ENCODE data around the gene SACS.
"Not testable (repeated sequence)": the region's sequence is repeated elsewhere in the genome, so short reads cannot be mapped to it uniquely, and the experiment has no call there.

The SACS gene

GRCh38 chr13:23450340-23451046 lies 17.0 kb upstream of the SACS start:
- Histone ChIP-seq H3K27me3 (ENCODE audit: low read depth, low read length) (no peaks in the 10 kb centered on the region), H3K27ac (ENCODE audit: low read length) (no peak overlapping the region), H3K4me3 (ENCODE audit: low read depth in 1 of 2, low read length in 2 of 2) (no peak overlapping the region), H3K36me3 (ENCODE audit: control insufficient read depth in 1 of 2, insufficient read depth in 2 of 2, low read length in 2 of 2) (no peaks in the 10 kb centered on the region), H3K4me1 (ENCODE audit: control insufficient read depth in 1 of 2, insufficient read depth in 2 of 2, low read length in 2 of 2) (no peaks in the 10 kb centered on the region), H3K9me3 (ENCODE audit: control insufficient read depth in 1 of 2, low read length in 2 of 2) (no peaks in the 10 kb centered on the region)

GRCh38 chr13:23449398-23450162 lies 16.1 kb upstream of the SACS start:
- Histone ChIP-seq H3K9me3 (ENCODE audit: control insufficient read depth in 1 of 2, low read length in 2 of 2) (no peaks in the 10 kb centered on the region), H3K27me3 (ENCODE audit: low read depth, low read length) (no peaks in the 10 kb centered on the region), H3K27ac (ENCODE audit: low read length) (no peak overlapping the region), H3K36me3 (ENCODE audit: control insufficient read depth in 1 of 2, insufficient read depth in 2 of 2, low read length in 2 of 2) (no peaks in the 10 kb centered on the region), H3K4me1 (ENCODE audit: control insufficient read depth in 1 of 2, insufficient read depth in 2 of 2, low read length in 2 of 2) (no peaks in the 10 kb centered on the region), H3K4me3 (ENCODE audit: low read depth in 1 of 2, low read length in 2 of 2) (no peak overlapping the region)

- H3K4me1 ChIP-seq (ENCODE audit: control insufficient read depth in 1 of 2, insufficient read depth in 2 of 2, low read length in 2 of 2): no peaks in the 10 kb centered on the region
- H3K27ac ChIP-seq (ENCODE audit: low read length): no peak overlapping the region
- H3K4me3 ChIP-seq (ENCODE audit: low read depth in 1 of 2, low read length in 2 of 2): no peak overlapping the region
- no peaks in the 10 kb centered on the region for H3K27me3 ChIP-seq (ENCODE audit: low read depth, low read length)
- H3K36me3 ChIP-seq (ENCODE audit: control insufficient read depth in 1 of 2, insufficient read depth in 2 of 2, low read length in 2 of 2): no peaks in the 10 kb centered on the region
- no peaks in the 10 kb centered on the region for H3K9me3 ChIP-seq (ENCODE audit: control insufficient read depth in 1 of 2, low read length in 2 of 2)
These were observed 14.4 kb upstream of the SACS start for GRCh38 chr13:23447927-23448326.

GRCh38 chr13:23445794-23446193 lies 12.3 kb upstream of the SACS start:
- Histone ChIP-seq H3K4me3 (ENCODE audit: low read depth in 1 of 2, low read length in 2 of 2) (no peak overlapping the region), H3K9me3 (ENCODE audit: control insufficient read depth in 1 of 2, low read length in 2 of 2) (no peaks in the 10 kb centered on the region), H3K36me3 (ENCODE audit: control insufficient read depth in 1 of 2, insufficient read depth in 2 of 2, low read length in 2 of 2) (no peaks in the 10 kb centered on the region), H3K4me1 (ENCODE audit: control insufficient read depth in 1 of 2, insufficient read depth in 2 of 2, low read length in 2 of 2) (no peaks in the 10 kb centered on the region), H3K27me3 (ENCODE audit: low read depth, low read length) (no peaks in the 10 kb centered on the region), H3K27ac (ENCODE audit: low read length) (no peak overlapping the region)

- Histone ChIP-seq H3K36me3 (ENCODE audit: control insufficient read depth in 1 of 2, insufficient read depth in 2 of 2, low read length in 2 of 2) (no peaks in the 10 kb centered on the region), H3K4me1 (ENCODE audit: control insufficient read depth in 1 of 2, insufficient read depth in 2 of 2, low read length in 2 of 2) (no peaks in the 10 kb centered on the region), H3K27ac (ENCODE audit: low read length) (no peak overlapping the region), H3K4me3 (ENCODE audit: low read depth in 1 of 2, low read length in 2 of 2) (no peak overlapping the region), H3K9me3 (ENCODE audit: control insufficient read depth in 1 of 2, low read length in 2 of 2) (no peaks in the 10 kb centered on the region), H3K27me3 (ENCODE audit: low read depth, low read length) (no peaks in the 10 kb centered on the region)
These were observed 10.4 kb upstream of the SACS start for GRCh38 chr13:23443878-23444277.

GRCh38 chr13:23443110-23443509 lies 9.6 kb upstream of the SACS start:
- H3K9me3 ChIP-seq (ENCODE audit: control insufficient read depth in 1 of 2, low read length in 2 of 2): no peaks in the 10 kb centered on the region
- no peak overlapping the region for H3K4me3 ChIP-seq (ENCODE audit: low read depth in 1 of 2, low read length in 2 of 2)
- H3K36me3 ChIP-seq (ENCODE audit: control insufficient read depth in 1 of 2, insufficient read depth in 2 of 2, low read length in 2 of 2): no peaks in the 10 kb centered on the region
- H3K4me1 ChIP-seq (ENCODE audit: control insufficient read depth in 1 of 2, insufficient read depth in 2 of 2, low read length in 2 of 2): no peaks in the 10 kb centered on the region
- no peak overlapping the region for H3K27ac ChIP-seq (ENCODE audit: low read length)
- no peaks in the 10 kb centered on the region for H3K27me3 ChIP-seq (ENCODE audit: low read depth, low read length)

GRCh38 chr13:23440821-23441618 lies 7.5 kb upstream of the SACS start:
- H3K27ac ChIP-seq (ENCODE audit: low read length): no peak overlapping the region
- no peaks in the 10 kb centered on the region for H3K27me3 ChIP-seq (ENCODE audit: low read depth, low read length)
- no peaks in the 10 kb centered on the region for H3K4me1 ChIP-seq (ENCODE audit: control insufficient read depth in 1 of 2, insufficient read depth in 2 of 2, low read length in 2 of 2)
- H3K9me3 ChIP-seq (ENCODE audit: control insufficient read depth in 1 of 2, low read length in 2 of 2): no peaks in the 10 kb centered on the region
- H3K36me3 ChIP-seq (ENCODE audit: control insufficient read depth in 1 of 2, insufficient read depth in 2 of 2, low read length in 2 of 2): no peaks in the 10 kb centered on the region
- no peak overlapping the region for H3K4me3 ChIP-seq (ENCODE audit: low read depth in 1 of 2, low read length in 2 of 2)

GRCh38 chr13:23440324-23440723 lies 6.8 kb upstream of the SACS start:
- H3K4me3 ChIP-seq (ENCODE audit: low read depth in 1 of 2, low read length in 2 of 2); H3K27me3 ChIP-seq (ENCODE audit: low read depth, low read length); H3K36me3 ChIP-seq (ENCODE audit: control insufficient read depth in 1 of 2, insufficient read depth in 2 of 2, low read length in 2 of 2); H3K9me3 ChIP-seq (ENCODE audit: control insufficient read depth in 1 of 2, low read length in 2 of 2); H3K4me1 ChIP-seq (ENCODE audit: control insufficient read depth in 1 of 2, insufficient read depth in 2 of 2, low read length in 2 of 2); H3K27ac ChIP-seq (ENCODE audit: low read length): not testable (repeated sequence)

- no peaks in the 10 kb centered on the region for H3K4me1 ChIP-seq (ENCODE audit: control insufficient read depth in 1 of 2, insufficient read depth in 2 of 2, low read length in 2 of 2)
- H3K36me3 ChIP-seq (ENCODE audit: control insufficient read depth in 1 of 2, insufficient read depth in 2 of 2, low read length in 2 of 2): no peaks in the 10 kb centered on the region
- no peak overlapping the region for H3K4me3 ChIP-seq (ENCODE audit: low read depth in 1 of 2, low read length in 2 of 2)
- no peak overlapping the region for H3K27ac ChIP-seq (ENCODE audit: low read length)
- no peaks in the 10 kb centered on the region for H3K9me3 ChIP-seq (ENCODE audit: control insufficient read depth in 1 of 2, low read length in 2 of 2)
- no peaks in the 10 kb centered on the region for H3K27me3 ChIP-seq (ENCODE audit: low read depth, low read length)
These were observed 4.4 kb upstream of the SACS start for GRCh38 chr13:23437916-23438315.

GRCh38 chr13:23436680-23437079 lies 3.2 kb upstream of the SACS start:
- Histone ChIP-seq H3K4me3 (ENCODE audit: low read depth in 1 of 2, low read length in 2 of 2) (no peak overlapping the region), H3K27ac (ENCODE audit: low read length) (no peak overlapping the region)

GRCh38 chr13:23434491-23434890 lies 989 bp upstream of the SACS start:
- Histone ChIP-seq H3K4me1 (ENCODE audit: control insufficient read depth in 1 of 2, insufficient read depth in 2 of 2, low read length in 2 of 2) (no peaks in the 10 kb centered on the region), H3K4me3 (ENCODE audit: low read depth in 1 of 2, low read length in 2 of 2) (no peak overlapping the region), H3K9me3 (ENCODE audit: control insufficient read depth in 1 of 2, low read length in 2 of 2) (peaks cover 0 to 3% of the 10 kb centered on the region in 2 donors), H3K36me3 (ENCODE audit: control insufficient read depth in 1 of 2, insufficient read depth in 2 of 2, low read length in 2 of 2) (no peaks in the 10 kb centered on the region), H3K27ac (ENCODE audit: low read length) (no peak overlapping the region), H3K27me3 (ENCODE audit: low read depth, low read length) (no peaks in the 10 kb centered on the region)

More at GRCh38 chr13:23436680-23437079, 3.2 kb upstream of the SACS start:
- peaks cover 0 to 1% of the 10 kb centered on the region in 2 donors for H3K9me3 ChIP-seq (ENCODE audit: control insufficient read depth in 1 of 2, low read length in 2 of 2)
- no peaks in the 10 kb centered on the region for H3K36me3 ChIP-seq (ENCODE audit: control insufficient read depth in 1 of 2, insufficient read depth in 2 of 2, low read length in 2 of 2)
- H3K4me1 ChIP-seq (ENCODE audit: control insufficient read depth in 1 of 2, insufficient read depth in 2 of 2, low read length in 2 of 2): no peaks in the 10 kb centered on the region
- no peaks in the 10 kb centered on the region for H3K27me3 ChIP-seq (ENCODE audit: low read depth, low read length)
